ENCODE measurements around the gene ST8SIA1.

DNA sequence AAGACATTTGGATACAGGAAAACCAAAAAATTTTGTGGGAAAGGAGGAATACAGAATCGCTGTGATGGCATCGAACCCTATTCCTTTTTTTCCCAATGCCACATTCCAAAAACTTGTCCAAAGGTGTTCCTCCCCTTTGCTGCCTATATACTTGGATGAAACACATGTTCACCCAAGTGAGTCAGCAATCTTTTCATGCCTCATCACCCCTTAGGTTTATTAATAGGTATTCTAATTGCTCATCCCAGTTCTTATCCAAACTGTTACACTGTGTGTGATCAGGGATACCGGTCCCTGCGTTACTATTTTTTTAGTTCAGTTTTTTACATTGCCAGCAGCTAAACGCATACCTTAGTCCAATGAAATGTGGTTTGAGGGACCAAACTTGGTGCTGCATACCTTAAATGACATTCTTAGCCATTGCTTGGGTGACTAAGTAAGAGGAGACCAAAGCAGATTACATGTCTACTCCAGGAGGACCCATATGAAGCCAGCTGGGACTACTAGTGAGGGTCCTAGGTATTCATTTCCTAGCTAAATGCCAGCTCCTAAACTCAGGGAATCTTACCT lies 20.6 kb upstream of the ST8SIA1 start:
- TF ChIP-seq POLR2AphosphoS5 (IDR thresholded peaks at IDR 0.05; ENCODE audit: low read depth, low read length) = no peak
- TF ChIP-seq POLR2A (IDR thresholded peaks at IDR 0.05; ENCODE audit: low read depth, low read length) = no peak
- TF ChIP-seq POU2F2 (IDR thresholded peaks at IDR 0.05; ENCODE audit: low read depth, low read length) = no peak
- TF ChIP-seq TAF1 (IDR thresholded peaks at IDR 0.05; ENCODE audit: low read depth, low read length) = no peak
- TF ChIP-seq PAX5 (IDR thresholded peaks at IDR 0.05; ENCODE audit: insufficient read depth, low read length, severe bottlenecking) = no peak
- no peak for TF ChIP-seq SPI1 (IDR thresholded peaks at IDR 0.05; ENCODE audit: low read depth, low read length)

Data from GM12891 (cell line).